Hepatocyte (in vitro differentiated cells): ENCODE data around the gene TBC1D20.

Experiments
- CTCF ChIP-seq: fragments of 200-600 bp; sonication (generic); IDR thresholded peaks from 2 replicates; pipeline ENCODE4 v1.5.1; 2016; ENCODE audit warnings: antibody characterized with exemption, mild to moderate bottlenecking; ENCODE audit not compliant: poor library complexity
- EZH2 ChIP-seq: fragments of 200-600 bp; sonication (generic); IDR thresholded peaks from 2 replicates; pipeline ENCODE4 v1.6.1; 2016; ENCODE audit warnings: antibody characterized with exemption, mild to moderate bottlenecking, borderline replicate concordance

GRCh38 chr20:406200-407132 is 55.9 kb downstream of the TBC1D20 start:
- TF ChIP-seq EZH2 = no peak
- no peak for TF ChIP-seq CTCF
